Measurements from ENCODE around the gene ZNF544. TPM values are rescaled to one million over a fixed set of nuclear protein-coding genes. Genes with fewer than 3 reads are reported as not detected.

Gene ZNF544
- total RNA-seq: 10 to 100 TPM; 19.1 to 53.4 (median 36.0) TPM

DNA sequence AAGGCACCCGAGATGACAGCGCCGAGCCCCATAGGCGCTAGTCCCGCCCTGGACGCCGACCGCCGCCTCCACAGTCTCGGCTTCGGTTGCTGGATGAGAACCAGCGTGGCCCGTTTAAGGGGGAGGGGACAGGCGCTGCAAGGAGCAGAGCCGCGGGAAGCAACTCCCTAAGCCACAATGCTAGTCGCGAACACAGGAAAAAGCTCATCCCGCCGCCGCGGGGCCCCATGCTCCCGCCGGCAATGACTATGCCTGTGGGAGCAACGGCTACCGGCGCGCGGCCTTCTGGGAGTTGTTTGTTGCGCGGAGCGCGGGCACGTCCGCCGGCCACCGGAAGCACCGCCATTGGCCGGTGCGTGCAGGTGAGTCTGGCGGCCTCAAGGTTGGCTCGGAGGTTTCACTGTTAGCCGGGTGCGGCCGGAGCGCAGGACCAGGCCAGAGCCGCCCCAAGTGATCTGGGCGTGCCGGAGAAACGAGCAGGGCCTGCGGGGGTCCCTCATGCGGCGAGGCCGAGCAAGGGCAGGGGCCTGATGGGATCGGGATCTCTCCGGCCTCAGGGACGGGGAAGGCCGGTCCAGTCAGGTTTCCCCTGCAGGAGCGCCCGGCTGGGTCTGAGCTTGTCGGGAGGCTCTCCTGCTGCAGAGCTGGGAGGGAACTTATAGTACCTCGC lies at the start of gene ZNF544:
Gene ZNF544, plus strand, starts transcription at position 330 of the 670 bp plus-strand sequence. CDS start 15,110 bp downstream, outside the sequence.
- Histone ChIP-seq H3K9me3 (peaks cover 0 to 68% (median 13%) of the 10 kb centered on the region in 3 donors), H3K27ac (peak within 1 kb of the TSS; percentile 86 to 89 (median 87)), H3K4me1 (peaks cover 6 to 21% (median 15%) of the 10 kb centered on the region in 3 donors), H3K36me3 (peaks cover 6 to 43% (median 12%) of the 10 kb centered on the region in 3 donors), H3K27me3 (no peaks in the 10 kb centered on the region), H3K4me3 (peak within 1 kb of the TSS; percentile 60 to 88 (median 74))
- DNase-seq: no peak
- intact Hi-C loops (cut with DNase I): no loop called here
- WGBS, 2 donors: 0% methylated on average over 11 of the region's 62 CpGs; no CpG with 5 or more reads in 1 of the 2 donors
- TF ChIP-seq, protein P1, sequence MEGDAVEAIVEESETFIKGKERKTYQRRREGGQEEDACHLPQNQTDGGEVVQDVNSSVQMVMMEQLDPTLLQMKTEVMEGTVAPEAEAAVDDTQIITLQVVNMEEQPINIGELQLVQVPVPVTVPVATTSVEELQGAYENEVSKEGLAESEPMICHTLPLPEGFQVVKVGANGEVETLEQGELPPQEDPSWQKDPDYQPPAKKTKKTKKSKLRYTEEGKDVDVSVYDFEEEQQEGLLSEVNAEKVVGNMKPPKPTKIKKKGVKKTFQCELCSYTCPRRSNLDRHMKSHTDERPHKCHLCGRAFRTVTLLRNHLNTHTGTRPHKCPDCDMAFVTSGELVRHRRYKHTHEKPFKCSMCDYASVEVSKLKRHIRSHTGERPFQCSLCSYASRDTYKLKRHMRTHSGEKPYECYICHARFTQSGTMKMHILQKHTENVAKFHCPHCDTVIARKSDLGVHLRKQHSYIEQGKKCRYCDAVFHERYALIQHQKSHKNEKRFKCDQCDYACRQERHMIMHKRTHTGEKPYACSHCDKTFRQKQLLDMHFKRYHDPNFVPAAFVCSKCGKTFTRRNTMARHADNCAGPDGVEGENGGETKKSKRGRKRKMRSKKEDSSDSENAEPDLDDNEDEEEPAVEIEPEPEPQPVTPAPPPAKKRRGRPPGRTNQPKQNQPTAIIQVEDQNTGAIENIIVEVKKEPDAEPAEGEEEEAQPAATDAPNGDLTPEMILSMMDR (IDR thresholded peaks at IDR 0.05): peak in 2 of 6 experiments; percentile 32 to 38
- peak in 2 of 4 donors; percentile 9 to 50 for TF ChIP-seq POLR2A (IDR thresholded peaks at IDR 0.05)

DNA sequence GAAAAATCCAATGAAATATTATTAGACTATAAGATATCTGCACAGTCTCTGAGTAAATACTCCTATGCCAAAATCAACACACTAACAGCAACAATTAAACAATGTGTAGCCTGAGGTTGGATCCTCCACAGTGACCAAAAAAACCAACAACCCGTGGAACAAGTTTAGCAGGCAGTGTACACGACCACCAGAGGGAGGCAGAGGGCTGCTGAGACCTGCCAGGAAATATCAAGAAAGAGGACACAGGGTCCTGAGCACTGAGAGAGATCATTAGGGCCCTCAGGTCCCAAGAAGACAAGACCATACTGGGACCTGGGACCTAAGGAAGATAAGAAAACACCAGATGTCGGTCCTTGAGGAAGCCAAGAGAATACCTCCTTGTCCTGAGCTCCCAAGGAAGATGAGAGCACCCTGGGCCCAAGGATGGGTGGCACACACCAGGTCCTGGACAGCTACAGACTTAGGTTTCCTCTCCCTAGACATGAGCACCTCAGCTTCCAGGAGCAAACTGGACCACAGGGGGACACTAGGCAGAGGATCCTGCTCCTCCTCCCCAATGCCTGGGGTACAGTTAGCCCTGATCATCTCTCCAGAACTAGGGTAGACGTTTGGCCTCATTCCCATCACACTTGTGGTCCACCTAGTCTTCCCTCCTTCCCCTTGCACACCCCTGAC lies 46.7 kb upstream of the ZNF544 start:
- Histone ChIP-seq H3K27me3 (no peaks in the 10 kb centered on the region), H3K36me3 (peaks cover 0 to 72% (median 8%) of the 10 kb centered on the region in 3 donors), H3K4me3 (peak overlapping the region; percentile 71 to 92 (median 72)), H3K9me3 (peaks cover 6 to 99% (median 83%) of the 10 kb centered on the region in 3 donors), H3K27ac (peak overlapping the region; percentile 98 to 99 (median 99)), H3K4me1 (peaks cover 4 to 22% (median 5%) of the 10 kb centered on the region in 3 donors)
- no peak for DNase-seq
- 42 to 49% methylated on average over 4 of the region's 4 CpGs for WGBS, 2 donors
- TF ChIP-seq POLR2A (IDR thresholded peaks at IDR 0.05): no peak
- TF ChIP-seq, protein P1 (IDR thresholded peaks at IDR 0.05): peak in 5 of 6 experiments; percentile 25 to 66 (median 32)
- intact Hi-C loops (cut with DNase I): no loop called here

- peak; percentile 74 for DNase-seq
- Histone ChIP-seq H3K4me3 (peak overlapping the region; percentile 71 to 92 (median 72)), H3K27ac (peak overlapping the region; percentile 98 to 99 (median 99)), H3K36me3 (peaks cover 3 to 76% (median 8%) of the 10 kb centered on the region in 3 donors), H3K9me3 (peaks cover 6 to 99% (median 84%) of the 10 kb centered on the region in 3 donors), H3K27me3 (no peaks in the 10 kb centered on the region), H3K4me1 (peaks cover 4 to 22% (median 5%) of the 10 kb centered on the region in 3 donors)
- no peak for TF ChIP-seq POLR2A (IDR thresholded peaks at IDR 0.05)
- TF ChIP-seq, protein P1 (IDR thresholded peaks at IDR 0.05): no peak
- 3 to 10% methylated on average over 14 to 15 of the region's 17 CpGs for WGBS, 2 donors
- intact Hi-C loops (cut with DNase I): no loop called here
Measured at GRCh38 chr19:58182577-58182988, 46.1 kb upstream of the ZNF544 start.

DNA sequence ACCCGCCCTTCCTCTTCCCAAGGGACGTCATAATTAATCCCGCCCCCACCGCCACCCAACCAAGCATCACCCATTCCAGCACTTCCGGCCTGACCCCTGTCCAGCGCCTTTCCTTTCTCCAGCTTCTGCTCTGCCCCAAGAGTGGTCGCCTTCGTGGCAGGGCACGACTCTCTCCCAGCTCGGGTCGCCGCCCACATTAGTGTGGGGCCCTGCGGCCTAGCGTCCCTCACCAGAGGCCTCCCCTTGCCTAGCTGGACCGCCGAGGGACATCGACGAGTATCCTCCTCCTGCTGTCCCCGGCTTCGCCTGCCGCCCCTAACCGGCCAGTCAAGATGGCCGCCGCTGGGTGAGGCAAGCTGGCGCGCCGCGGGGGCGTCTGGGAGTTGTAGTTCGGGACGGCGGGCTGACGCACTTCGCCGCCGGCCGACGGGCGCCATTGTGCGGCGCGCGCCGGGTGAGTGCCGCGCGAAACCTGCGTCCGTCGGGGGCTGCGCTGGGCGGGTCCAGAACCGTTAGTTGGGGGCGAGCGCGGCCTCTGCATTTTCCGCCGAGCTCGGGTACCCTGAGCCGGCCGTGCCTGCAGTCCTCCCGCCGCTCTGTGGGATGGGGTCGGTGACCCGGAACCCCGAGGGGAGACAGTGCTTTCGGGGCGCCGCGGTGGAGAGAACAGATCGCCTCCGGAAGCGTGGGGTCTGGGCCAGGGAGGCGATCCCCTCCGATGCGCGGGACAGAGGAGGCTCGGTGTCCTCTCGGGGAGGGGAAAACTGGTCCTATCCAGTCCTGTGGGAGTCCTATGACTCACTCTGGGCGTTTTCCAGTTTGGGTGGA lies 45.5 kb upstream of the ZNF544 start, which contains the start of gene ZNF274:
Gene ZNF274, plus strand, starts transcription at position 73 of the 828 bp plus-strand sequence. CDS start 905 bp downstream, outside the sequence.
- intact Hi-C loops (cut with DNase I): no loop called here
- Histone ChIP-seq H3K27ac (peak within 1 kb of the TSS; percentile 98 to 99 (median 99)), H3K4me3 (peak within 1 kb of the TSS; percentile 71 to 92 (median 72)), H3K4me1 (peaks cover 4 to 22% (median 5%) of the 10 kb centered on the region in 3 donors), H3K36me3 (peaks cover 10 to 76% (median 12%) of the 10 kb centered on the region in 3 donors), H3K27me3 (no peaks in the 10 kb centered on the region), H3K9me3 (peaks cover 6 to 99% (median 84%) of the 10 kb centered on the region in 3 donors)
- 3 to 8% methylated on average over 4 to 6 of the region's 80 CpGs for WGBS, 2 donors
- peak; percentile 75 for DNase-seq
- TF ChIP-seq, protein P1 (IDR thresholded peaks at IDR 0.05): peak in 2 of 6 experiments; percentile 14 to 17
- TF ChIP-seq POLR2A (IDR thresholded peaks at IDR 0.05): peak in 3 of 4 donors; percentile 4 to 89 (median 72)
